ENCODE results near the gene ADGRF1.

ADGRF1 gene

DNA sequence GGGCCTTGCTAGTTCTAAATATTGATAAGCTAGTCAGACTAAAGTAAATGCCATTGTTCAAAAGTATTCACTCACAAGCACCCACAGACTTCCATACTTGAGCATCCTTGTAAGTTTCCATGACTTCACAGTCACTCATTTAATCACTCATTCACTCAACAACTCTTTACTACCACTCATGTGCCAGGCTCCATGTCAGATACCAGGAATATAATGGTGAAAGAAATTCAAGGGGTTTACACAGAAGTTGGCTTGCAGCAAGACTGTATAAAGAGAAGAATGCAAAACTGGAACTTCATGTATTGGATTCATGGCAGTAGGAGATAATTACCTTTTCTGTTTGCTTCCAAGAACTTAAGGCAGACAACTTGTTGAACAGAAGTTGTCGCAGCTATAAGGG, 36.6 kb downstream of the ADGRF1 start:
- H3K27ac ChIP-seq (replicated peaks): no peak overlapping the region
- TF ChIP-seq, protein P1, sequence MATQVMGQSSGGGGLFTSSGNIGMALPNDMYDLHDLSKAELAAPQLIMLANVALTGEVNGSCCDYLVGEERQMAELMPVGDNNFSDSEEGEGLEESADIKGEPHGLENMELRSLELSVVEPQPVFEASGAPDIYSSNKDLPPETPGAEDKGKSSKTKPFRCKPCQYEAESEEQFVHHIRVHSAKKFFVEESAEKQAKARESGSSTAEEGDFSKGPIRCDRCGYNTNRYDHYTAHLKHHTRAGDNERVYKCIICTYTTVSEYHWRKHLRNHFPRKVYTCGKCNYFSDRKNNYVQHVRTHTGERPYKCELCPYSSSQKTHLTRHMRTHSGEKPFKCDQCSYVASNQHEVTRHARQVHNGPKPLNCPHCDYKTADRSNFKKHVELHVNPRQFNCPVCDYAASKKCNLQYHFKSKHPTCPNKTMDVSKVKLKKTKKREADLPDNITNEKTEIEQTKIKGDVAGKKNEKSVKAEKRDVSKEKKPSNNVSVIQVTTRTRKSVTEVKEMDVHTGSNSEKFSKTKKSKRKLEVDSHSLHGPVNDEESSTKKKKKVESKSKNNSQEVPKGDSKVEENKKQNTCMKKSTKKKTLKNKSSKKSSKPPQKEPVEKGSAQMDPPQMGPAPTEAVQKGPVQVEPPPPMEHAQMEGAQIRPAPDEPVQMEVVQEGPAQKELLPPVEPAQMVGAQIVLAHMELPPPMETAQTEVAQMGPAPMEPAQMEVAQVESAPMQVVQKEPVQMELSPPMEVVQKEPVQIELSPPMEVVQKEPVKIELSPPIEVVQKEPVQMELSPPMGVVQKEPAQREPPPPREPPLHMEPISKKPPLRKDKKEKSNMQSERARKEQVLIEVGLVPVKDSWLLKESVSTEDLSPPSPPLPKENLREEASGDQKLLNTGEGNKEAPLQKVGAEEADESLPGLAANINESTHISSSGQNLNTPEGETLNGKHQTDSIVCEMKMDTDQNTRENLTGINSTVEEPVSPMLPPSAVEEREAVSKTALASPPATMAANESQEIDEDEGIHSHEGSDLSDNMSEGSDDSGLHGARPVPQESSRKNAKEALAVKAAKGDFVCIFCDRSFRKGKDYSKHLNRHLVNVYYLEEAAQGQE (IDR thresholded peaks at IDR 0.05; ENCODE audit: insufficient replicate concordance, low read depth): no peak
- no peak for TF ChIP-seq POLR2AphosphoS5 (IDR thresholded peaks at IDR 0.05; ENCODE audit: low read depth)
- TF ChIP-seq SPI1 (IDR thresholded peaks at IDR 0.05; ENCODE audit: borderline replicate concordance, low read depth): no peak
- no peak for TF ChIP-seq GABPA (IDR thresholded peaks at IDR 0.05; ENCODE audit: low read depth)
- TF ChIP-seq, protein P2, sequence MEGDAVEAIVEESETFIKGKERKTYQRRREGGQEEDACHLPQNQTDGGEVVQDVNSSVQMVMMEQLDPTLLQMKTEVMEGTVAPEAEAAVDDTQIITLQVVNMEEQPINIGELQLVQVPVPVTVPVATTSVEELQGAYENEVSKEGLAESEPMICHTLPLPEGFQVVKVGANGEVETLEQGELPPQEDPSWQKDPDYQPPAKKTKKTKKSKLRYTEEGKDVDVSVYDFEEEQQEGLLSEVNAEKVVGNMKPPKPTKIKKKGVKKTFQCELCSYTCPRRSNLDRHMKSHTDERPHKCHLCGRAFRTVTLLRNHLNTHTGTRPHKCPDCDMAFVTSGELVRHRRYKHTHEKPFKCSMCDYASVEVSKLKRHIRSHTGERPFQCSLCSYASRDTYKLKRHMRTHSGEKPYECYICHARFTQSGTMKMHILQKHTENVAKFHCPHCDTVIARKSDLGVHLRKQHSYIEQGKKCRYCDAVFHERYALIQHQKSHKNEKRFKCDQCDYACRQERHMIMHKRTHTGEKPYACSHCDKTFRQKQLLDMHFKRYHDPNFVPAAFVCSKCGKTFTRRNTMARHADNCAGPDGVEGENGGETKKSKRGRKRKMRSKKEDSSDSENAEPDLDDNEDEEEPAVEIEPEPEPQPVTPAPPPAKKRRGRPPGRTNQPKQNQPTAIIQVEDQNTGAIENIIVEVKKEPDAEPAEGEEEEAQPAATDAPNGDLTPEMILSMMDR (IDR thresholded peaks at IDR 0.05; ENCODE audit: insufficient read depth, low read length): no peak
- H3K4me3 ChIP-seq (replicated peaks; ENCODE audit: insufficient read depth, low read length): no peak overlapping the region
- DNase-seq (ENCODE audit: low read depth in 1 of 2, low spot score in 1 of 2): no peak
- no peaks in the 10 kb centered on the region for H3K27me3 ChIP-seq (ENCODE audit: insufficient read depth, poor library complexity, severe bottlenecking)

DNA sequence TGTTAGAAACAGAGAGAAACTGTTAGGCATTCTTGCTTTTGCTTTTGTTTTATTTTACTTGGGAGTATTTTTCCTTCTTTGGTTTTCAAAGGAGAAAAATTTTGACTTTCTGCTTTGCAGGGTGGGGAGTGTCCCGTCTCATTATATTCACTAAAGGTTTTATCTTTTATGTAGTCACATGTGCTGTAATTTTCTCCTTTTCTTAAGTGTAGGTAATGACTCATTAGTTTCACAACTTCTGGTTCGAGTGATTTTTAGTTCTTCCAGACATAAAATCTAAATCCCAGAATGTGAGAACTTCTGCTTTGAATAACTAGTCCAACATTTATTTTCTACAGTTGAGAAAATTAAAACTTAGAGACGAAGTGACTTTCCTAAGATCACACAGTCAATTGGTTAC, 37.7 kb downstream of the ADGRF1 start:
- no peak for DNase-seq (ENCODE audit: low read depth in 1 of 2, low spot score in 1 of 2)
- Histone ChIP-seq H3K27me3 (ENCODE audit: insufficient read depth, poor library complexity, severe bottlenecking) (no peaks in the 10 kb centered on the region), H3K4me3 (replicated peaks; ENCODE audit: insufficient read depth, low read length) (no peak overlapping the region), H3K27ac (replicated peaks) (no peak overlapping the region)
- no peak for TF ChIP-seq GABPA (IDR thresholded peaks at IDR 0.05; ENCODE audit: low read depth)
- no peak for TF ChIP-seq POLR2AphosphoS5 (IDR thresholded peaks at IDR 0.05; ENCODE audit: low read depth)
- no peak for TF ChIP-seq SPI1 (IDR thresholded peaks at IDR 0.05; ENCODE audit: borderline replicate concordance, low read depth)
- TF ChIP-seq, protein P1 (IDR thresholded peaks at IDR 0.05; ENCODE audit: insufficient replicate concordance, low read depth): no peak
- TF ChIP-seq, protein P2 (IDR thresholded peaks at IDR 0.05; ENCODE audit: insufficient read depth, low read length): no peak

DNA sequence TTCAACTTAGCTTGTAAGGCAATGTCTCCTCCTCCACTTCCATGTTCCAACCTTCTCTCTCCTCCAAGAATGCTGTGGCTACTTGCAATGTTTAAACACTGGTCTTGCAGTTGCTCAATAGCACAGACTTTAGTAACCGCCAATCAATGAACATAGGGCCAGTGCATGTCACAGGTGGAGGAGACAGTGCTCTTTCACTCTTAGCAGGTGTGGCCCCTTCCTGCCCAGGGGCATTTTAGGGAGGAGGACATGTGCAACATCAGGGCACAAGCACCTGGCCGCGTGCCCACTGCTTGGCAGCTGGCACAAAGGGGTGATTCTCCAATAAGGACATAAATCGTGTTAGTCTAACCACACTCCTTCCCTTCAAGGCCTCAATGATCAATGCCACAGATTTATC, 41.3 kb downstream of the ADGRF1 start:
- no peak for DNase-seq (ENCODE audit: low read depth in 1 of 2, low spot score in 1 of 2)
- Histone ChIP-seq H3K27me3 (ENCODE audit: insufficient read depth, poor library complexity, severe bottlenecking) (no peaks in the 10 kb centered on the region), H3K27ac (replicated peaks) (no peak overlapping the region), H3K4me3 (replicated peaks; ENCODE audit: insufficient read depth, low read length) (no peak overlapping the region)
- TF ChIP-seq, protein P2 (IDR thresholded peaks at IDR 0.05; ENCODE audit: insufficient read depth, low read length): no peak
- no peak for TF ChIP-seq POLR2AphosphoS5 (IDR thresholded peaks at IDR 0.05; ENCODE audit: low read depth)
- TF ChIP-seq, protein P1 (IDR thresholded peaks at IDR 0.05; ENCODE audit: insufficient replicate concordance, low read depth): no peak
- TF ChIP-seq SPI1 (IDR thresholded peaks at IDR 0.05; ENCODE audit: borderline replicate concordance, low read depth): no peak
- TF ChIP-seq GABPA (IDR thresholded peaks at IDR 0.05; ENCODE audit: low read depth): no peak

All from HL-60 (cell line).